Measurements from ENCODE around the gene CD4.
A peak's percentile ranks its signal among the peaks of the same experiment; 100 is the strongest.

- TF ChIP-seq CTCF (IDR thresholded peaks at IDR 0.05), result peak; percentile 91
- TF ChIP-seq POLR2AphosphoS5 (IDR thresholded peaks at IDR 0.05; ENCODE audit: low read depth, low read length), result peak; percentile 22; the same call in 1 of the 2 replicates
- no peak for TF ChIP-seq ELF1 (IDR thresholded peaks at IDR 0.05)
- TF ChIP-seq GATA2 (CRISPR knock-in tag; IDR thresholded peaks at IDR 0.05), result no peak
- TF ChIP-seq TAF1 (IDR thresholded peaks at IDR 0.05; ENCODE audit: borderline replicate concordance, low read depth, low read length), result no peak
- no peak for TF ChIP-seq FOSL2 (IDR thresholded peaks at IDR 0.05; ENCODE audit: borderline replicate concordance, low read depth)
- no peak for TF ChIP-seq YY1 (IDR thresholded peaks at IDR 0.05; ENCODE audit: low read depth)
- no peak for TF ChIP-seq PBX3 (IDR thresholded peaks at IDR 0.05)
Measured at GRCh38 chr12:6778574-6779550, 10.5 kb upstream of the CD4 start.
